ENCODE measurements around the gene TTLL9.

- TF ChIP-seq POLR2A (IDR thresholded peaks at IDR 0.05; ENCODE audit: low read depth, low read length) = no peak
- no peak for TF ChIP-seq POLR2AphosphoS5 (IDR thresholded peaks at IDR 0.05; ENCODE audit: low read depth, low read length)
- no peak for TF ChIP-seq TAF1 (IDR thresholded peaks at IDR 0.05; ENCODE audit: low read depth, low read length)
Measured at GRCh38 chr20:31835977-31836852, 34.2 kb upstream of the TTLL9 start.
